Measurements from ENCODE around the gene APOC4.

DNA sequence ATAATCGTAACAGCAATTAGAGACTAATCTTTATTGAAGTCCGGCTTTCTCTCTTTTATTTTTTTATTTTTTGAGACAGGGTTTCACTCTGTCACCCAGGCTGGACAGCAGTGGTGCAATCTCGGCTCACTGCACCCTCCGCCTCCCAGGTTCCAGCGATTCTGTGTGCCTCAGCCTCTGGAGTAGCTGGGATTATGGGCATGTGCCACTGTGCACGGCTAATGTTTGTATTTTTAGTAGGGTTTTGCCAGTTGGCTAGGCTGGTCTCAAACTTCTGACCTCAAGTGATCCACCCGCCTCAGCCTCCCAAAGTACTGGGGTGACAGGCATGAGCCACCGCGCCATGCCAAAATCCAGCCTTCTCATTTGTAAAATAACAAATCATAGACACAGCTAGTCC is 7.5 kb downstream of the APOC4 start:
- TF ChIP-seq, protein P1, sequence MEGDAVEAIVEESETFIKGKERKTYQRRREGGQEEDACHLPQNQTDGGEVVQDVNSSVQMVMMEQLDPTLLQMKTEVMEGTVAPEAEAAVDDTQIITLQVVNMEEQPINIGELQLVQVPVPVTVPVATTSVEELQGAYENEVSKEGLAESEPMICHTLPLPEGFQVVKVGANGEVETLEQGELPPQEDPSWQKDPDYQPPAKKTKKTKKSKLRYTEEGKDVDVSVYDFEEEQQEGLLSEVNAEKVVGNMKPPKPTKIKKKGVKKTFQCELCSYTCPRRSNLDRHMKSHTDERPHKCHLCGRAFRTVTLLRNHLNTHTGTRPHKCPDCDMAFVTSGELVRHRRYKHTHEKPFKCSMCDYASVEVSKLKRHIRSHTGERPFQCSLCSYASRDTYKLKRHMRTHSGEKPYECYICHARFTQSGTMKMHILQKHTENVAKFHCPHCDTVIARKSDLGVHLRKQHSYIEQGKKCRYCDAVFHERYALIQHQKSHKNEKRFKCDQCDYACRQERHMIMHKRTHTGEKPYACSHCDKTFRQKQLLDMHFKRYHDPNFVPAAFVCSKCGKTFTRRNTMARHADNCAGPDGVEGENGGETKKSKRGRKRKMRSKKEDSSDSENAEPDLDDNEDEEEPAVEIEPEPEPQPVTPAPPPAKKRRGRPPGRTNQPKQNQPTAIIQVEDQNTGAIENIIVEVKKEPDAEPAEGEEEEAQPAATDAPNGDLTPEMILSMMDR (IDR thresholded peaks at IDR 0.05; ENCODE audit: low read depth, low read length, poor library complexity, severe bottlenecking), result no peak
- TF ChIP-seq EZH2phosphoT487 (IDR thresholded peaks at IDR 0.05; ENCODE audit: borderline replicate concordance, low read length), result no peak
